OCI-M1 (cell line): ENCODE data around the gene WDR62.
"Not testable (repeated sequence)": the region's sequence is repeated elsewhere in the genome, so short reads cannot be mapped to it uniquely, and the experiment has no call there.

Source experiments
- DNase-seq: peaks from one replicate; lab custom pipeline; 2025; lab: John Stamatoyannopoulos, UW

The WDR62 gene

GRCh38 chr19:36032251-36033104, 22.2 kb upstream of the WDR62 start, which contains the start of gene CLIP3:
TSS of gene CLIP3 (minus strand) at chr19:36032873. CDS start at chr19:36032357, 516 bp downstream.
- DNase-seq, result no peak

GRCh38 chr19:36040495-36040894, 14.2 kb upstream of the WDR62 start:
- no peak for DNase-seq

- not testable (repeated sequence) for DNase-seq
These were observed 13.6 kb upstream of the WDR62 start for GRCh38 chr19:36041092-36041491.

GRCh38 chr19:36041831-36042230, 12.9 kb upstream of the WDR62 start:
- no peak for DNase-seq

GRCh38 chr19:36043952-36044351, 10.7 kb upstream of the WDR62 start:
- DNase-seq, result no peak

- no peak for DNase-seq
These were observed 8.2 kb upstream of the WDR62 start for GRCh38 chr19:36046443-36047050.

GRCh38 chr19:36047835-36048234, 6.9 kb upstream of the WDR62 start:
- DNase-seq, result no peak

- DNase-seq, result no peak
These were observed 5.5 kb upstream of the WDR62 start for GRCh38 chr19:36049080-36049698.

- peak; percentile 7 for DNase-seq
These were observed 3.5 kb upstream of the WDR62 start for GRCh38 chr19:36051236-36051635.

- no peak for DNase-seq
These were observed 3.1 kb upstream of the WDR62 start for GRCh38 chr19:36051637-36052036.

- peak; percentile 100 for DNase-seq
These were observed 471 bp upstream of the WDR62 start, which contains the start of gene THAP8 for GRCh38 chr19:36054119-36054732. TSS of gene THAP8 (minus strand) at chr19:36054285. CDS start at chr19:36054217, 68 bp downstream.

- DNase-seq, result no peak
These were observed 3.9 kb downstream of the WDR62 start for GRCh38 chr19:36058481-36059179.

- DNase-seq, result no peak
These were observed 4.6 kb downstream of the WDR62 start for GRCh38 chr19:36059180-36059910.

- peak; percentile 35 for DNase-seq
These were observed 5.7 kb downstream of the WDR62 start for GRCh38 chr19:36060430-36060829.

GRCh38 chr19:36061367-36061766, 6.7 kb downstream of the WDR62 start:
- DNase-seq, result no peak

GRCh38 chr19:36064826-36065225, 10.1 kb downstream of the WDR62 start:
- DNase-seq, result no peak

GRCh38 chr19:36067681-36068080, 13.0 kb downstream of the WDR62 start:
- no peak for DNase-seq

GRCh38 chr19:36068810-36069499, 14.3 kb downstream of the WDR62 start:
- DNase-seq, result not testable (repeated sequence)

GRCh38 chr19:36072081-36072480, 17.4 kb downstream of the WDR62 start:
- DNase-seq, result no peak

GRCh38 chr19:36073121-36073876, 18.6 kb downstream of the WDR62 start:
- no peak for DNase-seq
